GM18870 (cell line): ENCODE measurements around the gene IL18RAP.
A peak's percentile ranks its signal among the peaks of the same experiment; 100 is the strongest.

Experiments
- ATAC-seq: cut with Tn5 transposase; IDR thresholded peaks from one replicate; pipeline ENCODE4 v1.9.1; 2021; ENCODE audit warnings: moderate library complexity; ENCODE audit not compliant: unreplicated experiment

IL18RAP gene

GRCh38 chr2:102422910-102423309 is at the start of gene IL18RAP:
Gene IL18RAP (plus strand): TSS chr2:102423160. CDS start chr2:102423278, 118 bp downstream.
- no peak for ATAC-seq

GRCh38 chr2:102376052-102376591 is 46.8 kb upstream of the IL18RAP start:
- ATAC-seq = no peak

GRCh38 chr2:102383722-102384121 is 39.2 kb upstream of the IL18RAP start:
- no peak for ATAC-seq

- no peak for ATAC-seq
Observed at GRCh38 chr2:102385522-102385921, 37.4 kb upstream of the IL18RAP start.

GRCh38 chr2:102386004-102386403 is 37.0 kb upstream of the IL18RAP start:
- ATAC-seq = no peak

GRCh38 chr2:102386867-102387541 is 36.0 kb upstream of the IL18RAP start:
- no peak for ATAC-seq

GRCh38 chr2:102387763-102388546 is 35.0 kb upstream of the IL18RAP start:
- ATAC-seq = no peak

- ATAC-seq = no peak
Observed at GRCh38 chr2:102391565-102391964, 31.4 kb upstream of the IL18RAP start.

- no peak for ATAC-seq
Observed at GRCh38 chr2:102392096-102392495, 30.9 kb upstream of the IL18RAP start.

GRCh38 chr2:102392942-102393341 is 30.0 kb upstream of the IL18RAP start:
- no peak for ATAC-seq

- no peak for ATAC-seq
Observed at GRCh38 chr2:102396012-102396411, 26.9 kb upstream of the IL18RAP start.

- ATAC-seq = no peak
Observed at GRCh38 chr2:102397209-102397608, 25.8 kb upstream of the IL18RAP start.

- no peak for ATAC-seq
Observed at GRCh38 chr2:102399499-102400141, 23.3 kb upstream of the IL18RAP start.

GRCh38 chr2:102401456-102401855 is 21.5 kb upstream of the IL18RAP start:
- no peak for ATAC-seq

- no peak for ATAC-seq
Observed at GRCh38 chr2:102401865-102402264, 21.1 kb upstream of the IL18RAP start.

- ATAC-seq = no peak
Observed at GRCh38 chr2:102410952-102411351, 12.0 kb upstream of the IL18RAP start.

GRCh38 chr2:102412199-102412598 is 10.8 kb upstream of the IL18RAP start:
- no peak for ATAC-seq

- peak; percentile 54 for ATAC-seq
Observed at GRCh38 chr2:102417946-102418345, 5.0 kb upstream of the IL18RAP start.

- peak; percentile 88 for ATAC-seq
Observed at GRCh38 chr2:102418421-102418961, 4.5 kb upstream of the IL18RAP start.

GRCh38 chr2:102420290-102420689 is 2.7 kb upstream of the IL18RAP start:
- no peak for ATAC-seq
